MM.1S (cell line): Measurements from ENCODE around the gene C1orf226.
A peak's percentile ranks its signal among the peaks of the same experiment; 100 is the strongest.

Source experiments
- DNase-seq: peaks from one replicate; pipeline ENCODE4 v3.0.0-alpha.2; 2015
- H2AFZ ChIP-seq: fragments of 300-600 bp; sonication (generic); 2 replicates; pipeline ENCODE4 v1.6.0; 2016; ENCODE audit warnings: antibody characterized with exemption, low read length
- H3F3A ChIP-seq: fragments of 300-600 bp; sonication (generic); 2 replicates; pipeline ENCODE4 v1.6.1; 2016; ENCODE audit warnings: mild to moderate bottlenecking, antibody characterized with exemption, low read length, moderate library complexity, mixed read lengths; ENCODE audit not compliant: insufficient read depth
- H3K27ac ChIP-seq: fragments of 300-600 bp; sonication (generic); 2 replicates; pipeline ENCODE4 v1.5.1; 2016; ENCODE audit warnings: mild to moderate bottlenecking, low read length
- H3K27me3 ChIP-seq: fragments of 300-600 bp; sonication (generic); replicated peaks from 2 replicates; pipeline ENCODE4 v1.6.0; 2016; ENCODE audit warnings: low read length; ENCODE audit not compliant: insufficient read depth
- H3K36me3 ChIP-seq: fragments of 300-600 bp; sonication (generic); replicated peaks from 2 replicates; pipeline ENCODE4 v1.6.1; 2016; ENCODE audit warnings: mild to moderate bottlenecking, low read length, mixed read lengths; ENCODE audit not compliant: insufficient read depth
- H3K4me1 ChIP-seq: fragments of 300-600 bp; sonication (generic); 2 replicates; pipeline ENCODE4 v1.6.1; 2016; ENCODE audit warnings: low read length, mixed read lengths
- H3K4me2 ChIP-seq: fragments of 300-600 bp; sonication (generic); 2 replicates; pipeline ENCODE4 v1.6.0; 2016; ENCODE audit warnings: low read depth, low read length
- H3K4me3 ChIP-seq: fragments of 300-600 bp; sonication (generic); 2 replicates; pipeline ENCODE4 v1.5.1; 2016; ENCODE audit warnings: low read length, mixed read lengths
- H3K79me2 ChIP-seq: fragments of 300-600 bp; sonication (generic); 2 replicates; pipeline ENCODE4 v1.6.1; 2016; ENCODE audit warnings: mixed run types, low read length, mixed read lengths
- H3K9ac ChIP-seq: fragments of 300-600 bp; sonication (generic); 2 replicates; pipeline ENCODE4 v1.6.1; 2016; ENCODE audit warnings: low read length, mixed read lengths
- H3K9me2 ChIP-seq: fragments of 300-600 bp; sonication (generic); replicated peaks from 2 replicates; pipeline ENCODE4 v1.6.1; 2016; ENCODE audit warnings: mild to moderate bottlenecking, low read length, mixed read lengths; ENCODE audit not compliant: insufficient read depth
- H3K9me3 ChIP-seq: fragments of 300-600 bp; sonication (generic); replicated peaks from 2 replicates; pipeline ENCODE4 v1.6.1; 2016; ENCODE audit warnings: mild to moderate bottlenecking, low read length, mixed read lengths; ENCODE audit not compliant: insufficient read depth
- H4K20me1 ChIP-seq: fragments of 300-600 bp; sonication (generic); 2 replicates; pipeline ENCODE4 v1.6.1; 2016; ENCODE audit warnings: mild to moderate bottlenecking, low read length, moderate library complexity, mixed read lengths; ENCODE audit not compliant: insufficient read depth
- CTCF ChIP-seq: fragments of 300-600 bp; sonication (generic); IDR thresholded peaks from 2 replicates; pipeline ENCODE4 v1.5.1; 2016; ENCODE audit warnings: antibody characterized with exemption, low read length, mixed read lengths
- EZH2 ChIP-seq: fragments of 300-600 bp; sonication (generic); optimal IDR thresholded peaks from 2 replicates; pipeline ENCODE3; 2017; ENCODE audit warnings: low read depth, mild to moderate bottlenecking, antibody characterized with exemption, low read length, mixed read lengths
- EZH2phosphoT487 ChIP-seq: fragments of 300-600 bp; sonication (generic); IDR thresholded peaks from 2 replicates; pipeline ENCODE4 v1.6.1; 2018; ENCODE audit warnings: antibody characterized with exemption, low read length

The C1orf226 gene

GRCh38 chr1:162405800-162406199 is 24.3 kb downstream of the C1orf226 start:
- H3F3A ChIP-seq: peaks cover 11% of the 10 kb centered on the region
- H3K79me2 ChIP-seq: no peaks in the 10 kb centered on the region
- TF ChIP-seq EZH2phosphoT487 (no peak), CTCF (no peak), EZH2 (no peak)

GRCh38 chr1:162406811-162407210 is 25.3 kb downstream of the C1orf226 start:
- TF ChIP-seq EZH2phosphoT487: no peak
- no peak for TF ChIP-seq CTCF
- TF ChIP-seq EZH2: no peak
- H2AFZ ChIP-seq: peak overlapping the region; percentile 37

More at GRCh38 chr1:162405800-162406199, 24.3 kb downstream of the C1orf226 start:
- Histone ChIP-seq H2AFZ (no peak overlapping the region), H3K36me3 (no peaks in the 10 kb centered on the region), H3K9me2 (no peaks in the 10 kb centered on the region), H3K4me1 (peaks cover 26% of the 10 kb centered on the region), H3K9ac (no peak overlapping the region), H3K27ac (no peak overlapping the region), H4K20me1 (no peaks in the 10 kb centered on the region), H3K4me2 (no peak overlapping the region), H3K4me3 (no peak overlapping the region), H3K9me3 (no peaks in the 10 kb centered on the region), H3K27me3 (no peaks in the 10 kb centered on the region)
- no peak for DNase-seq

GRCh38 chr1:162407539-162407938 is 26.0 kb downstream of the C1orf226 start:
- Histone ChIP-seq H3K9me2 (no peaks in the 10 kb centered on the region), H4K20me1 (no peaks in the 10 kb centered on the region), H3K4me3 (0 out of 2 replicates have a peak overlapping the region, but pooled peaks have one; percentile 3), H3K79me2 (no peaks in the 10 kb centered on the region), H3K27me3 (no peaks in the 10 kb centered on the region), H2AFZ (peak overlapping the region; percentile 37), H3K36me3 (no peaks in the 10 kb centered on the region), H3F3A (peaks cover 11% of the 10 kb centered on the region), H3K27ac (peak overlapping the region; percentile 63), H3K9me3 (no peaks in the 10 kb centered on the region), H3K4me1 (peaks cover 26% of the 10 kb centered on the region), H3K4me2 (peak overlapping the region; percentile 52), H3K9ac (peak overlapping the region; percentile 6; the same call in 1 of the 2 replicates)
- no peak for TF ChIP-seq EZH2
- no peak for TF ChIP-seq CTCF
- no peak for TF ChIP-seq EZH2phosphoT487
- DNase-seq: peak; percentile 64

More at GRCh38 chr1:162406811-162407210, 25.3 kb downstream of the C1orf226 start:
- Histone ChIP-seq H3K27ac (peak overlapping the region; percentile 63), H3K79me2 (no peaks in the 10 kb centered on the region), H3K9me2 (no peaks in the 10 kb centered on the region), H4K20me1 (no peaks in the 10 kb centered on the region), H3K4me1 (peaks cover 26% of the 10 kb centered on the region), H3K9ac (peak overlapping the region; percentile 6; the same call in 1 of the 2 replicates), H3K9me3 (no peaks in the 10 kb centered on the region), H3K27me3 (no peaks in the 10 kb centered on the region), H3K36me3 (no peaks in the 10 kb centered on the region), H3K4me2 (peak overlapping the region; percentile 52), H3K4me3 (0 out of 2 replicates have a peak overlapping the region, but pooled peaks have one; percentile 3), H3F3A (peaks cover 11% of the 10 kb centered on the region)
- DNase-seq: peak; percentile 78
